Retinal pigment epithelial cell (primary cell): ENCODE data around the gene CAPG.

Experiments used
- DNase-seq: peaks from one replicate; pipeline ENCODE4 v3.0.0-alpha.2; 2010; ENCODE audit warnings: low read depth
- H3K4me3 ChIP-seq: 2 replicates; pipeline ENCODE4 v1.5.1; 2011; ENCODE audit warnings: mild to moderate bottlenecking, low read length, control low read depth, moderate library complexity
- CTCF ChIP-seq: conservative IDR thresholded peaks from 2 replicates; pipeline ENCODE4 v1.5.1; 2011; ENCODE audit warnings: low read depth, low read length, control low read depth, inconsistent platforms

Gene CAPG

GRCh38 chr2:85400023-85400422 is 10.1 kb downstream of the CAPG start:
- TF ChIP-seq CTCF: no peak
- H3K4me3 ChIP-seq: no peak overlapping the region
- no peak for DNase-seq

DNA sequence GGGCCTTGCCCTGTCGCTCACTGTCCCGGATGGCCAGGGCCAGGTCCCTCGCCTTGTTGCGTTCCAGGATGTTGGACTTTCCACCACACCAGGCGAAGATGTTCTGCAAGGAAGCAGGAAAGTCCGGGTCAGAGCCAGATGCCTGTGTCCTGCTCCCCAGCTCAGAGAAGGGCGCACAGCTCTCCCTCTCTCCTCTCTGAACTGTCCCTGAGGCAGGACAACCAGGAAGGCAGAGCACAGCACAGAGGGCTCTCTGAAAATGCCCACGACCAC is 11.0 kb downstream of the CAPG start:
- no peak for TF ChIP-seq CTCF
- DNase-seq: no peak
- no peak overlapping the region for H3K4me3 ChIP-seq

- DNase-seq: no peak
Observed at GRCh38 chr2:85398426-85399182, 11.6 kb downstream of the CAPG start.

DNA sequence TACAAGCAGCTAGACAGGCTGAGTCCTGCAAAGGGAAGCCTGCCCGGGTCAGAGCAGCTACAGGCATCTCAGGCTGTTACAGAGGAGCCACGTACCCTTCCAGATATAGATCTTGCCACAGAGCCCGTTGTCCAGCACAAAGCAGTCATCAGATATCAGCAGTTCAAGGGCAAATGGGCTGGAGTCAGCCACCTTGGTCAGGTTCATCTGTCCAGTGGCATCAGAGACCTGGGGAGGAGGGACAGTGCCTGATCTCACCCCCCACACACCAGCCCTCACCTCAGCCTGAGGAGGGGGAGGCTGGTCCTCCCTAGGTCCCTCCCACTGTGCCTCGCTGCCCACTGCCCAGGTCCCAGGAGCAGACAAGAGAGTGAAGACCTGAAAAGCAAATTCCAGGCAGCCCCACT is 12.2 kb downstream of the CAPG start:
- no peak for TF ChIP-seq CTCF
- H3K4me3 ChIP-seq: no peak overlapping the region
- no peak for DNase-seq

More at GRCh38 chr2:85398426-85399182, 11.6 kb downstream of the CAPG start:
- TF ChIP-seq CTCF: no peak
- H3K4me3 ChIP-seq: no peak overlapping the region

DNA sequence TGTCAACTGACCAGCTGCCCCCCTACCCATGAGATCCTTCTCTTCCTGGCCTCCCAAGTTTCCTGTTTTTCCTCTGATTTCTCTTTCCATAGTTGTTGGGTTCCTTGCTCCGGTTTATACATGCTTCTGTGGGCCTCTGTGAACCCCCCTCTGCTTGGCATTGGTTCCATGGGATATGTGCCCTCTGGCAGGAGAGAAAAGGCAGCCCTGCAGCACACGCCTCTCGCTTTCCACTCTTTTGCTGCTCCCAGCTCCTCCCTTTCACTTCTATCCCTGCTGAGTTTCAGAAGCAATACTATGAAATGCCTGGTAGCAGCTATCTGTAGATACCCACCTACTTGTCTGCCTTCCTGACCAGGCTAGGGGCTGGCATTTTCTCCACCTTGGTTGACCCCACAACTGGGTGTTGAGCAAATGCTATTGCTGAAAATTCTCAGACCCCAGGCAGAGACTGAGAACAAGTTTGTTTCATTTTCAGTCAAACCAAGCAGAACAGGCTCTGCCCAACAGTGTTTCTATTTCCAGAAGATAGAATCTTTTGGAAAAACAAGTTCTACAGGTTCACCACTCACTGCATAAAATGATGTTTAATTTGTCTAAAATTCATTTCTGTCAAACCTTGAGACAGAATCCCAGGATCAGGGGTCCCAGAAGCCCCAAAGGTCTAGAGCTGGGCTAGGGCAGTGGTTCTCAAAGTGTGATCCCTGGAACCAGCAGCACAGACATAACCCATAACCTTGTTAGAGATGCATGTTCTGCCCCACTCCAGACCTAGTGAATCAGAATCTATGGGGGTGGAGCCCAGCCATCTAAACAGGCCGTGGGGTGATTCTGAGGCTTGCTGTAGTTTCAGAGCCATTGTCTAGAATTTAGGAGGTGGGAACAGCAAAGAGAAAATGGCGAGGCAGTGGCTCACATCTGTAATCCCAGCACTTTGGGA is 13.4 kb downstream of the CAPG start:
- no peak overlapping the region for H3K4me3 ChIP-seq
- TF ChIP-seq CTCF: no peak
- no peak for DNase-seq

GRCh38 chr2:85395912-85396475 is 14.2 kb downstream of the CAPG start:
- no peak for DNase-seq
- H3K4me3 ChIP-seq: no peak overlapping the region
- TF ChIP-seq CTCF: no peak

- DNase-seq: no peak
- no peak overlapping the region for H3K4me3 ChIP-seq
- no peak for TF ChIP-seq CTCF
Observed at GRCh38 chr2:85394976-85395375, 15.2 kb downstream of the CAPG start.
